Measurements from ENCODE around the gene EIF3L.

The EIF3L gene

DNA sequence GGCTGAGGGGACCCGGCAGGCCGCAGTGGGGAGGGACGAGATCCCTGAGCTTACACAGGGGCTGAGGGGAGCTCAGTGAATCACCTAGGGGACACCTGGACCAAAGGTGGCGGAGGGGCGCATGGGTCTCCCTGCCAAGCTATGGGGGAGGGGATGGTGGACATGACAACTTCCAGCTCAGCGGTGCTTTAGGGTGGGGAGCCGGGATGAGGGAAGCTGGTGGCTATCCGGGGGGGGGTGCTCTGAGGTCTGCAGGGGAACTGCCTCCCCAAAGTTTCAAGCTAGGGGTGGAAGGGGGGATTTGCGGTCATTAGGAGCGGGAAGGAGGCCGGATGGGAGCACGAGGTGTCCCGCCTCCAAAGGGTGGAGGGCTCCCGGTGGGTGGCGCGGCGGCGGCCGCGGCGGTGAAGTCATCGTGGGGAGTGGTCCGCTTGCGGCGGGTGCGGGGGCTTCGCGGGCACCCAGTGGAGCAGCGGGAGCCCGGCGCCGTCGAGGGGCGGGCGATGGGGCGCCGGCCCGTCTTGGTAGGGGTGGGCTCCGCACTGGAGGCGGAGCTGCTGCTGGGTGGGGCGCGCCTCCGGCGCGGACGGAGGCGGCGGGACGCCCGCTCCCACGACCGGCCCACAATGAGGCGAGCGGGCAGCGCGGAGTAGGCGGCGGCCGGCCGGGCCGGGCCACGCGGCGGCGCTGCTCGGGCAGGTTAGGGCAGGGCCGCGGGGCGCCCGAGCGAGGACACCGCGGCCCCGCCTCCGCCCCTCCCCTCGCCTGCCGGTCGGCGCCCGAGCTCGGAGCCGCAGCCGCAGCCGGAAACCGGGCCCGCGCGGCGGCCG lies 56.5 kb downstream of the EIF3L start, which contains the start of gene MICALL1:
TSS of gene MICALL1 (plus strand) at position 764 of the 830 bp plus-strand sequence. CDS start 126 bp downstream, outside the sequence.
- DNase-seq (ENCODE audit: low read depth, low spot score) = no peak

DNA sequence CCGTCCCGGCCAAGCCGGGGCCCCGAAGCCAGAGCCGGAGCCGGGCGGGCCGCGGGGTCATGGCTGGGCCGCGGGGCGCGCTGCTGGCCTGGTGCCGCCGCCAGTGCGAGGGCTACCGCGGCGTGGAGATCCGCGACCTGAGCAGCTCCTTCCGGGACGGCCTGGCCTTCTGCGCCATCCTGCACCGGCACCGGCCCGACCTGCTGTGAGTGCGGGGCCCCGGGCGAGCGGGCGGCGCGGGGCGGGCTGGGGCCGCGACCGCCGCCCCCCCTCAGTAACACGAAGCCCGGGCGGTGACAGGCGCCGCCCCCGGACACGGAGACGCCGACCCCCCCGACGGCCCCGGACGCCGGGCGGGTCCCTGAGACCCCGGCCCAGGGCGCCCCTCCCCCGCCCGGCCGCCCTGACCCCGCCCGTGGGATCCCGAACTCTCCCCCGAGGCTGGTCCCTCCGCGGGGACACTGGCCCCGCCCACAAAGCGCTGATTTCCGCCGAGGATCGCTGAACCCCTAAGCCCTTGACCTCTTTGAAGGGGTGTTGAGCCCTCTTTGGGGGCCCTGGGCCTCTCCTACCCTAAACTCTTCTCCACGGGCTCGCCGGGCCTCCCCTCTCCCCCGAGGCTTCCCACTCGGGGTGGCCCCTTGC lies 57.3 kb downstream of the EIF3L start:
- DNase-seq (ENCODE audit: low read depth, low spot score) = no peak

DNA sequence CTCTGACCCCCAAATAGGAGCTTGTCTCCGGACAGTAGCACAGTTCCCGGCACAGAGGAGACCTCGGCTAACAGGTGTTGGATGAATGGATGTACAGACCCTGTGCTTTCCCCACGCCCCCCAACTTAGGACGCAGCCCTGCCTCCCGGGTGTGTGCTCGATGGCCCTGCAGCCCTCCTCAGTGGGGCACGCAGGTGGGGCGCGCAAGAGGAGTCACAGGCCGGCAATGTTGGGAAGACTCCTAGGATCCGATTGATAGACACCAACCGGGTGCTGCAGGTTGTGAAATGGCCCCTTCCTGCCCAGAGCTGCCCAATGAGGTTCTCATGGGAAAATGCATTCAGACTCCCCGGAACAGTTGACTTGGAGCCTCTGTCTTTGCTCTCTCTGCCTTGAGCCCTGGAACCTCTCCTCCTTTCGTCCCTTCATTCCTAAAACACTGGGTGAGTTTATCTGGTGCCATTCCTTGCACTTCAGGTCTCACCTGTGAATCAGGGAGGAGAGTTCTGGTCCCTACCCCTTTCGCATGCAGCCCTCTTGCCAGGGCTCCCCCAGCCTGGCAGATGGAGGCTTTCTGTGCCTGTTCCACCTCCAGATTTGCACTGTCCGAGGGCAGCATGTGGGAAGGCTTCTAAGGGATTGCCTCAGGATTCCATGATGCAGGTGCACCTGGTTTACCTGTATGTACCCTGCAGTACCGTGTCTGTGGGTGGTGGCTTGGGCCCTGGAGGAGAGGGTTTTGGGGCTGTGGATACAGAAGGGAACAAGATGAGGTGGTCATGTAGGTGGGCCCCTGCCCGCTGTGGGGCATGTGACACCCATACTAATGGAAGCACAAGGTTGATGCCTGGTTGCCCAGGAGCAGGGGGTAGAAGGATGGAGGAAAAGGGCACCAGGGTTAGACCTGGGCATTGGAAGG lies 58.1 kb downstream of the EIF3L start:
- no peak for DNase-seq (ENCODE audit: low read depth, low spot score)

DNA sequence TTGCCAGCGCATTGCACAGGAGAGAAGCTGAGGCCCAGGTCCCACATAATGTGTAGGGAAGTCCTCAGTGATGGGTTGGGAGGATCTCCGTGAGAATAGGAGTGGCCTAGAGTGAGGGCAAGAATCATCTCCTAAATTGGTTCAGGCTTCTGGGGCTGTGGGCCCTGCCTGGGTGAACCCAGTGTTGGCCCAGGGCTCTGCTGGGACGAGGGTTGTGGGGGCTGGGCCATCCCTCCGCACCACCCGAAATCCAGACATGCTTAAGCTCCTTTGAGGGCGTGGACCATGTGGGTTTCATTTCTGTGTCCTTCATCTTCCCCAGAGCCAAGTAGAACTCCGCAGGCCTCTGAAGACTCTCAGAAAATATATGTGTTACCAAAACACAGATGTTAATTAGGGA lies 60.5 kb downstream of the EIF3L start:
- DNase-seq (ENCODE audit: low read depth, low spot score) = no peak

DNA sequence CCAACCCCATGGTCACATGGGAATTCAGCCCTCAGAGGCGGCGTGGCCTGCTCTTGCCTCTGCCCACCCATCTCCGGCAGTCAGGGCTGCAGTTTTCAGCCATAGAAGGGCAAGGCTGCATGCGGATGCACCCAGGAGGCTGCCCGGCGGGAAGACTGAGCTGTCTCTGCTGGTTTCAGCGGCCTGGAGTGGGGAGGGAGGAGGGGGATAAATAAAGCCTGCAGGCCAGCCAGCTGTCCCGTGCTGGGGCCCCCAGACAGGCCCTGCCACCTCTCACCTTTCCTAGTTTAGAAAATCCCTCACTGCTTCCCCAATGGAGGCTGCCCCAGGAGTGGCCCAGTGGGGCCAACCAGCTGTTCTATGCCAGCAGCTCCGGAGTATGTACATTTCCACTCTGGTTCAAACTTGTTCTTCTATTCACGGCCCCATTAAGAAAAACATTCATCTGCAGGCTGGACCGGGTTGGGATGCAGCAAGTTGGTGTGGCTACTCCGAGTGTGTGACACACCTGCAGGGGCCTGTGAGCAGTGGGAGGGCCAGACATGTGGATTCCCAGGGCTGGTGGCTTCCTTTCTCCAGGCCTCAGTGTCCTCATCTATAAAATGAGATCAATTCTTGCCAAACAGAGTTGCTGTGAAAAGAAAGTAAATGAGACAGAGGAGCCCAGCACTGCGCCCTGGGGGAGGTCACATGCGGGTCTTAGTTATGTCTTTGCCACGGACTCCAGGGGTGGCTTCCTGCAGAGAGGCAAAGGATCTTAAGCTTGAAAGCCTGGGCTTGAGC lies 61.9 kb downstream of the EIF3L start:
- DNase-seq (ENCODE audit: low read depth, low spot score) = no peak

DNA sequence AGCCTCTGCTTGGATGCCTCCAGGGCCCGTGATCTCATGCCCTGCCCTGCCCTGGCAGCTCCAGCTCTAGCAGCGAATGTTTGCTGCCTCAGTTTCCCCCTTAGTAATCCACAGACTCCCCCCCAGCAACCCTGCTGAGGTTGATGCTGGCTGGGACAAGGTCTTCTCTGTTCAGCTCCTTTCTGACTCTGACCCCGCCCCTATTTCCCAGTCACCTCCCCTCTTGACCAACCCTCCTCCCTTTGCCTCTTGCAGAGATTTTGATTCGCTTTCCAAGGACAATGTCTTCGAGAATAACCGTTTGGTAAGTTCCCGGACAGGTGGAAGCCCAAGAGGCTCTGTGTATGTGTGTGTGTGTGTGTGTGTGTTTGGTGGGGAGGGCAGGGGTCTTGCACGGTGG lies 62.5 kb downstream of the EIF3L start:
- DNase-seq (ENCODE audit: low read depth, low spot score) = no peak

DNA sequence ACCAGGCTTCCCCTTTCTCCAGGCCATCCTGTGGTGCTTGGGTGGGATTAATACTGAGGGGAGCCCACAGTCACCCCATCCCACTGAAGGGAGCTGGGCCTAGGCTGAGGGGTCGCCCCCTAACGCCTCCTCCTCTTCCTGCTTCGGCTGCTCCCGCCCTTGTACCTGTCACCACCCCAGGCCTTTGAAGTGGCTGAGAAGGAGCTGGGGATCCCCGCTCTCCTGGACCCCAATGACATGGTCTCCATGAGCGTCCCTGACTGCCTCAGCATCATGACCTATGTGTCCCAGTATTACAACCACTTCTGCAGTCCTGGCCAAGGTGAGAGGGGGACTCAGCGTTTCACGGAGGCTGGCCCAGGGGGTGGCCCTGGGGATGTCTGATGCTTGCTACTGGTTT lies 63.0 kb downstream of the EIF3L start:
- DNase-seq (ENCODE audit: low read depth, low spot score) = no peak

DNA sequence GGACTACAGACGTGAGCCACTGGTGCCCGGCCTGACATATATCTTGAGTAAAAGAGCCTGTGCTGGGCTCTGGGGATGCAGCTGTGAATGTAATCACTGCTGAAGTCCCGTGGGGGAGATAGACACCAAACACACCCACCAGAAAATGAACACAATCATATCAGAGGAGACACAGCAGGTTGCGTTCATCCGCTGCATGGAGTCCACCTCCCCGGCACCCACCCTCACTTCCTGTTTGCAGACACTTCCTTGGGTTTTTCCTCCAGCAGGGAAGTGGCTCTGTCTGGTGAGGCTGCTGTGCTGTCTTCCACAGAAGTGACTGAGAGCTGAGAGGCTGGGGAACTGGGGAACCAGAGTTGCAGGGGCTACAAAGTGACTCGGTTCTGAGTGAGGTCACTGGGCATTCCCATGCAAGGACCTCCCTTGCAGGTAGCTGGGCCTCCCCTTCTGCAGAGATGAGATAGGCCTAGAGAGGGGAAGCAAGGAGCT lies 64.1 kb downstream of the EIF3L start:
- DNase-seq (ENCODE audit: low read depth, low spot score) = no peak

DNA sequence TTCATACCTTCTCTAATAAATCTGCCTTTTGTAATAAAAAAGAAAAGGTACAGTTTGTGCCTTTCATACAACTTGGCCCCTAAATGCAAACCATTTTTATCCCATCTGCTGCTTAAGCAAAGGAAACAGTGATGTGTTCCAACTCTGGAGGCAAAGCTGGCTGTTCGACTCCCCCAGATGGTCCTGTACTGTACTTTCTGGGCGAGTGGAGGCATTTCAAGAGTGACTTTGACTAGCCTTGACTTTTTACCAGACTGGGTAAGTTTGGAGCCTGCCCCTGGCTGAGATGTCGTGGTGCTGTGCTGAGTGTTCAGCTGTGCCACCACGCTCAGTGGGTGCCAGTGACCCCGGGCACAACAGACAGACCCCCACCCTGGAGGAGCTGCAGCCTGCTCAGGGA lies 67.1 kb downstream of the EIF3L start:
- no peak for DNase-seq (ENCODE audit: low read depth, low spot score)

DNA sequence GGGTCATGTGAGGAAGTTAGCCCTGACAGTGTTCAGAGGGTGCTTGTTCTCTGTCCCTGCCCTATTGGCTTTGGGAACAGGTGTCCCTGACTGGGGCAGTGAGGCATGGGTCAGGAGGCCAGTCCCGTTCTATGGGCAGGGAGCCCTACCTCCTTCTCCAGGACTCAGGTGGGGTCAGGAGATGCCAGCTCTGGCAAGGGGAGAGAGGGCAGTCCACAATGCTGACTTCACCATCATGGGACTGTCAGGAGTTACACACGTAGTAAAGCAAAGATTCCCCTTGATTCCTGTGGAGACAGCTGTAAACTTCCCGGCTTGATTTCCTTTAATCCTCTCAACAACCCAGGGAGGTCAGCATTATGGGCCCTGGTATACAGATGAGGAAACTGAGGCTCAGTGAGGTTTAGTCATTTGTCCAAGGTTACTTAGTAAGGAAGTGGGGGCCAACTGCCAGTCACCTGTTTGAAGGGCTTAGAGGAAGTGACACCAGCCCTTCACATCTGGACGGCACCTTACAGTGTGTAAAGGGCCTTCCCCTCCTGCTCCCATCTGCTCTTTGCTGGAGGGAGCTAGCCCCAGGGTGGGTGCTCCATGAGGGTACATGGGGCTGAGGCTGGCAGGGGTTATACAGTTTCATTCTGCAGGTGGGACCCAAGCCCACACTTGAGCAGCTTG lies 68.8 kb downstream of the EIF3L start:
- no peak for DNase-seq (ENCODE audit: low read depth, low spot score)

DNA sequence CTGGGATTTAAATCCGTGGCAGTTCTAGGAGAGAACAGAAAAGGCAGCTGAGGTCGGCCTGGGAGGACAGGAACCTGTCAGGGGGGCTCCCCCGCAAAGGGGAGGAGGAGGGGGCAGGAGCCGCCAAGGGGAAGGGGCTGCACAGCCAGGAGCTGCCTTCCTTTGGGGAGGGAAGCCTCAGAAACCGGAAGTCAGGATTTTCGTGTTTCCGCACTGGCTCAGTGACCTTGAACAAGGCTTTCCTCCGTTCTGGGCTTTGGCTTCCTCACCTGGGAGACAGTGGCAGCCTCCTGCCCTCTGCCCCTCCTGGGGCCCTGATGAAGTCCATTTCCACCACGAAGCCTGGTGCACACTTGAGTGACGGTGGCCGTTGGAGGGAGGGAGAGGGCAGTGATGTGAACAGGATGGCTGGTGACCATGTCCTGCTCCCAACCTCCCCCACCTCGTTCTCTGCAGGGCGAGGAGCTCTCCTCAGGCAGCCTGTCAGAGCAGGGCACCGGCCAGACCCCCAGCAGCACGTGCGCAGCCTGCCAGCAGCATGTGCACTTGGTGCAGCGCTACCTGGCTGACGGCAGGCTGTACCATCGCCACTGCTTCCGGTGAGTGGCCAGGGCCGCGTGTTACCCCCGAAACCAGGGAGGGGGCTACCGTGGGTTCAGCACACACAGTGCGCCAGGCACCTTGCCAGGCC lies 69.5 kb downstream of the EIF3L start:
- no peak for DNase-seq (ENCODE audit: low read depth, low spot score)

DNA sequence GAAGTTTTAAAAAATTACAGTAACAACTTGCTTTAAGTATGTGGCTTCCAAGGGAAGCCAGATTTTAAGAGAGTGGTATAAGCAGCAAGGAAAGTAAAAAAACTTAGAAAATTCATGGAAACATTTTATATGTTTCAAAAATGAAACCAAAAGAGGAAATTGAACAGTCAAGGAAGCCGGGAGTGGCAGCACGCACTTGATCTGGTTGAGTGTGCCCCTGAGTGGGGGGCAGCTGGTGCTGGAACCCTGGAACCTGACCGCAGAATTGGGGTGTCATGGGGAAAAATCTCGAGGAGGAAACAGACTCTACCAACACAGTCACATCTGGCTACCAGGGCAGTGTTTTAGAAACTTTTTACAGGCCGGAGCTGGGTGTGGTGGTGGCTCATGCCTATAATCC lies 70.9 kb downstream of the EIF3L start:
- no peak for DNase-seq (ENCODE audit: low read depth, low spot score)

DNA sequence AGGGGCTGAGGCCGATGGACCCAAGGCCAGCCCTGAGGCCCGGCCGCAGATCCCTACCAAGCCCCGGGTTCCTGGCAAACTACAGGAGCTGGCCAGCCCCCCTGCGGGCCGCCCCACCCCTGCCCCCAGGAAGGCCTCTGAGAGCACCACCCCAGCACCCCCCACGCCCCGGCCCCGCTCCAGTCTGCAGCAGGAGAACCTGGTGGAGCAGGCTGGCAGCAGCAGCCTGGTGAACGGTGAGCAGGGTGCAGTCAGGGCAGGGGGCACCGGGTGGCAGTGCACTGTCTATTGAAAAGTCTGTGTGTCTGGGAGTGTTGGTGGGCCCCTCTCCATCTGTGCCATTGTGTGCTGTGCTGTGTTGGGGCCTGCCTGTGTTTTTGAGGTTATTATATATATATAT lies 73.0 kb downstream of the EIF3L start:
- no peak for DNase-seq (ENCODE audit: low read depth, low spot score)

DNA sequence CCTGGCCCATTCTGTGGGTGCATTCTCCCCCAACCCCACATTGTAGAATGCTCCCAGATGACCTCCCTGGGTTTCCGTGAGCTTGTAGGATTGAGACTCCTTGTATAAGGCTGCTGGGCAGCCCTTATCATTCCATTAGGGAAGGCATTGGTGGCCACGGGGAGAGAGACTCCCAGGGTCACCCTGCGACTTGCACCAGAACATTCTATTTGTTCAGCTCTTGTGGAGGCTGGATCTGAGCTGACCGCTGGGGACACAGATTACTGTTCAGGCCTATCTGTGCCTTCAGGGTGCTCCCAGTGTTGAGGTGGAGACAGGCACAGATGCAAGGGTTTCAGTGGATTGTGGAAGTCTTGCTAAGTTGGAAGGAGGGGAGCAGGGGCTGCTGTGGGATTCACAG lies 74.7 kb downstream of the EIF3L start:
- no peak for DNase-seq (ENCODE audit: low read depth, low spot score)

DNA sequence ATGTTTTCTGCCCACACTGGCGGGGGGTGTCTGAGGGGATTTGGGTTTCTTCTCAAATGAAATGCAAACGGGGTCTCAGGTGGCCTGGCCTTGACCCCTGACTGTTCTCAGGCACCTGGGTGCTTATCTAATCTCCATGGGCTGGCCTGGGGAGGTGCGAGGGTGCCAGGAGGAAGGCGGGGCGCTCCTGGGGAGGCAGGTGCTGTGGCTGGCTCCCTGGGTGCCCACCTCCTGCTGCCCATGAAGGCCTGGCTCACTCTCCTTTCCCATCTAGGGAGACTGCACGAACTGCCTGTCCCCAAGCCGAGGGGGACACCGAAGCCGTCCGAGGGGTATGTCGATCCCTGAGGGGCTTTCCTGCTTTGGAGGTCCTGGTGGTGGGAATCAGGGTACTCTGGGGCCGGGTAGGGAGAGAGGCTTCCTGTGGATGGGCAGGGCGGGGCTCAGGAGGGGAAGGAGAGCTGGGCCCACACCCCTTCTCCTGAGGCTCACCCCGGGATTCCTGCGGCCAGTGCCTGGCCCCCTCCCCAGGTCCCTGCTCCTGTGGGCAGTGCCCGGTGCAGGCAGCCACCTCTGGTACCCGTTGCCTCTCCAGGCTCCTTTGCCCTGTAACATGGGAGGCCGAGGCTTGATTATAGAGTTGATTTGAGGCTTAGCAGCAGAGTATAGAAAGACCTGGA lies 75.3 kb downstream of the EIF3L start:
- DNase-seq (ENCODE audit: low read depth, low spot score) = no peak

DNA sequence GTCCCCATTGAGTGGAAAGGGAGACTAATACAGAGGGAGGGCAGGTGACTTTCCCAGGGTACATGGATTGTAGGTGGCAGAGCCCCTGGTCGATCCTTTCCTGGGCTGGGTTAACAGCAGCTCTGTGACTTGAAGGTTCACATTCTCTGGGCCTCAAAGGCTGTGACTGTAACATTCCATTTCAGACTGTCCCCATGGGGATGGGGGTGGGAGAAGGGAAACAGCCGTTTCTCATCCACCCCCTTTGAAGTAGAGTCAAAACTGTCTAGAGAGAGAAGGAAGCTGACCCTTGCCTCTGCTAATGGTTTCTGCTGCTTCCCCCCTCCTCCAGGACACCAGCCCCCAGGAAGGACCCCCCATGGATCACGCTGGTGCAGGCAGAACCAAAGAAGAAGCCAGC lies 76.1 kb downstream of the EIF3L start:
- DNase-seq (ENCODE audit: low read depth, low spot score) = no peak

DNA sequence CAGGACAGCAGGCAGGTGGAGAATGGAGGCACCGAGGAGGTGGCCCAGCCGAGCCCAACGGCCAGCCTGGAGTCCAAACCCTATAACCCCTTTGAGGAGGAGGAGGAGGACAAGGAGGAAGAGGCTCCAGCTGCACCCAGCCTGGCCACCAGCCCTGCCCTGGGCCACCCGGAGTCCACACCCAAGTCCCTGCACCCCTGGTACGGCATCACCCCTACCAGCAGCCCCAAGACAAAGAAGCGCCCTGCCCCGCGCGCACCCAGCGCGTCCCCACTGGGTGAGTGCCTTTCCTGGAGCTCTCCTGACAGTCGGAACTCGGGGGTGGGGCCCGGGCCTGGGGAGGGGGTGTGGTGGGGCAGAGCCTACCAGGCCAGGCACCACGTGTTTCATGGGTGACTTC lies 76.5 kb downstream of the EIF3L start:
- no peak for DNase-seq (ENCODE audit: low read depth, low spot score)

DNA sequence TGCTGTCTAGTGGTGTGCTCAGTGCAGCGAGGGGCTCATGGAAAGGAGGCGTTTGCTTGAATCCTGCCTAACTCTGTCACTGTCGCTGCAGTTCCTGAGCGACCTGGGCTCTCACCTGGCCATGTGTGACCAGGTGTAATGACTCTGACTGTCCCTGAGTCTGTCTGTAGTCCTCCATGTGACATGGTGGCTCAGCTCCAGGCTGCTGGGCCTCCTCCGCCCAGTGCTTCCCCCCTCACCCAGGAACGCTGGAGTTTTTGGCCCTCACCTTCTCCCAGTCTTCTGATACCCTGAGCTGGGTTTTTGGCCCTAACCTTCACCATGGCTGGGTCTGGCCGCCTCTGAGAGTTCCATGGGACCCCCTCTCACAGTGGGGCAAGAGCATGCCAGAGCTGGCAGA lies 77.1 kb downstream of the EIF3L start:
- no peak for DNase-seq (ENCODE audit: low read depth, low spot score)
